Activated naive CD8-positive, alpha-beta T cell treated with anti-CD3 and anti-CD28 coated beads, Interleukin-2, amount 50 U/mL, for 24 hours (primary cell): ENCODE measurements around the gene RTP3.
"Not testable (repeated sequence)": the region's sequence is repeated elsewhere in the genome, so short reads cannot be mapped to it uniquely, and the experiment has no call there.

ENCODE experiments used
- ATAC-seq: fragments of 150-1000 bp; cut with Tn5 transposase; one replicate; pipeline ENCODE4 v1.10.0; 2021
- DNase-seq: peaks from one replicate; pipeline ENCODE4 v3.0.0; 2021
- H3K27ac Mint-ChIP-seq: one replicate; pipeline ENCODE4 v1.8.0; 2021; ENCODE audit warnings: mild to moderate bottlenecking, mixed read lengths
- H3K27me3 Mint-ChIP-seq: one replicate; pipeline ENCODE4 v1.8.0; 2021; ENCODE audit warnings: mixed read lengths
- H3K36me3 Mint-ChIP-seq: one replicate; pipeline ENCODE4 v1.8.0; 2021; ENCODE audit warnings: low read depth, mixed read lengths
- H3K4me1 Mint-ChIP-seq: one replicate; pipeline ENCODE4 v1.8.0; 2021; ENCODE audit warnings: mixed read lengths
- H3K4me3 Mint-ChIP-seq: one replicate; pipeline ENCODE4 v1.8.0; 2021; ENCODE audit warnings: mild to moderate bottlenecking, moderate library complexity, mixed read lengths
- H3K9me3 Mint-ChIP-seq: one replicate; pipeline ENCODE4 v1.8.0; 2021; ENCODE audit warnings: mixed read lengths

Gene RTP3

DNA sequence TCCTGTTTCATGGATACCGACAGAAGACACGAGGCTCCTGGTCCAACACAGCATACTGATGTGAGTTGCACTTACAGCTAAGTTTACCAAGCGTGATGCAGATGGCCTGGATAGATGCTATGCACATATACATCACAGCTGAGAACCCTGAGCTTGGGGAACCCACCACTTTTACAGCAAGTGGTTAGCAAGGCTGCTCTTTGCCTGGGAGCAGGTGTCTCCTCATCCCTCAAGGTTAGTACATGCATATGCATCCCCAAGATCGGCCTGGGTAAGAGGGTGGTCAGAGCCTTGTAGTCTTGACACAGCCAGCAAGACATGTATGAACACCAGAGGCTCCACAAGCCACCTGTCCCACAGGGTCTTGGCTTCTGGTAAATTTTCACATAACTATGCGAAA, 40.0 kb downstream of the RTP3 start:
- Mint-ChIP-seq H3K4me1 (peaks cover 58% of the 10 kb centered on the region), H3K27me3 (peaks cover 2% of the 10 kb centered on the region), H3K4me3 (peak overlapping the region; percentile 69), H3K27ac (peak overlapping the region; percentile 64), H3K9me3 (no peaks in the 10 kb centered on the region), H3K36me3 (no peaks in the 10 kb centered on the region)
- ATAC-seq = no peak
- no peak for DNase-seq

DNA sequence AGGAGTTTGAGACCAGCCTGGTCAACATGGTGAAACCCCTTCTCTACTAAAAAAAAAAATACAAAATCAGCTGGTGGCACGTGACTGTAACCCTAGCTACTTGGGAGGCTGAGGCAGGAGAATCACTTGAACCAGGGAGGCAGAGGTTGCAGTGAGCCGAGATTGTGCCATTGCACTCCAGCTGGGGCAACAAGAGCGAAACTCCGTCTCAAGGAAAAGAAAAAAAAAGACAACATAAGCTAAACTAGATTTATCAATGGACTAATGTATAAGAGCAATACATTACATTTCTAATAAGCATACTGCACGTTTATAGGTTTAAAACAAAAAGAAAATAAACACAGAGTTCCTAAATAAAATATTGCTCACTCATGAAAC, 40.6 kb downstream of the RTP3 start:
- not testable (repeated sequence) for ATAC-seq
- peak overlapping the region; percentile 75 for H3K27ac Mint-ChIP-seq

DNA sequence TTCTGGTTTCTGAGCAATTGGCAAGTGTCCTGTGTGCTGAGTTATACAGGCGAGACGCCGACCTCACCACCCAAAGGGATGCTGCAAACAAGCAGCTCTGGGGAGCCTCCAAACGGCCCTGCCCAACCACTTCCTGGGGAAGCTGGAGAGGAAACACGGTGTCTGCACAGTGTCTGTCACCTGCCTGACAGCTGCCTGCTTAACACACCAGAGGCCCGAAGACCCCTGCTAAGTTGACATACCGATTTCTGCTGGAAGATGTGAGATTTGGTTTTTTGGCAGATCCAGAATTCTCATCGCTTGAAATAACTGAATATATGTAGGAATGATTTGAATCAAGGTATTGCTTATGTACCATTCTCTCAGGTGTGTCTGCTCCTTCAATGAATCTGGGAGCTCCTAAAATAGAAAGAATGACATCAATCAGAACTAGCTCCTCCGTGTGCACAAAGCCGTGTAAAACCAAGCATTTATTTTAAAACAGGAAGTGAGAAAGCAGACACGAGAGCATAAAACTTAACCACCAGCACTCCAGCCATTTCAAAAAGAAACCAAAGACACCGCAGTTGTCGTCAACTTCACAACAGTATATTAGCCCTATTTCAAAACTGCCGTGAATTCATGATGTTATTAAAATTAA, 41.1 kb downstream of the RTP3 start:
- Mint-ChIP-seq H3K4me3 (peak overlapping the region; percentile 69), H3K4me1 (peaks cover 58% of the 10 kb centered on the region), H3K27me3 (peaks cover 2% of the 10 kb centered on the region), H3K27ac (peak overlapping the region; percentile 75), H3K36me3 (no peaks in the 10 kb centered on the region), H3K9me3 (no peaks in the 10 kb centered on the region)
- peak; percentile 73 for DNase-seq
- ATAC-seq = peak; percentile 89

More for the DNA sequence above, 40.6 kb downstream of the RTP3 start:
- Mint-ChIP-seq H3K4me3 (peak overlapping the region; percentile 69), H3K4me1 (peaks cover 58% of the 10 kb centered on the region)
- not testable (repeated sequence) for H3K9me3 Mint-ChIP-seq, H3K27me3 Mint-ChIP-seq, DNase-seq, H3K36me3 Mint-ChIP-seq

DNA sequence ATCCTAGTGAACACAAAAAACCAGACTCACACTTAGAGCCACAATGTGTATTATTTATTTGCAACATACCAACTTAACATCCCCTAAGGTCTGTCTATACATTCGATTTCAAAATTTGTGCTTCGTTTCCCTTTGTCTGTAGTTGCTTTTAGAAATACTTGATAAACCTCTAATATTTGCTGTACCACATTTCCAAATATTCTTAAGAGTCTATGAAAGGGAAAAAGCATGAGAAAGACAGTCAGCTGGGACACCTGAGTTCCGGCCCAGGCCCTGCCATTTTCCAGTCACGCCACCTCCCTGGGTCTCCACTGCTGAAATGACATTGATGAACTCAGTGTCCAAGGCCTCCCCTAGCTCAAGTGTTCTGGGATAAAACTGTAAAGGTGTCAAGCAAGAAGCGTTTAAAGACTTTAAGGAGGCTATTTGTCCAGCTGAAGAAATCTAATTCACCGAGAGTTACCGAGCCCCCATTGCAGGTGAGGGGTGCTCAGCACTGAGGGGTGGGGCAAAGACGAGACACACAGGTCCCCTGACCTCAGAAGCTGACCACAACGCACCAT, 41.7 kb downstream of the RTP3 start:
- Mint-ChIP-seq H3K4me3 (peak overlapping the region; percentile 69), H3K27me3 (peaks cover 2% of the 10 kb centered on the region), H3K9me3 (no peaks in the 10 kb centered on the region), H3K4me1 (peaks cover 58% of the 10 kb centered on the region), H3K36me3 (no peaks in the 10 kb centered on the region), H3K27ac (peak overlapping the region; percentile 75)
- ATAC-seq (no peak), DNase-seq (no peak)

DNA sequence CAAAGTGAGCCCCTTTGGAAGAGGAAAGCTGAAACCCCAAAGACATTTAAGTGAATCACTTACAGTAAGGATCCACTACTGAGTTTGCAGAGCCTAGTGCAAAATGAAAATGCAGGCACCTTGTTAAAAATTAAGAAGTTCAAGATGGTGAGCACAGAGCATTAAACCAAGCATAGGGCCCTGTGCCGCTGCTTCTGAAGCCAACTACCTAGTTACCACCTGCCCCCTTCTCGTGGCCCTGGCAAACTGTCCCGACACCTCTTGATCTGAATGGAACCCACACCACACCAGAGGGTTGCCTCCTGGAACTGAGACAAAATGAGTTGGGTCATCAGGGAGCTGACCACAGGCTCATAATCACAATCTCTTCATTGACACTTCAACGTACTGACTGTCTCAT, 42.8 kb downstream of the RTP3 start:
- no peak for DNase-seq
- Mint-ChIP-seq H3K4me3 (no peak overlapping the region), H3K27me3 (no peaks in the 10 kb centered on the region), H3K4me1 (peaks cover 58% of the 10 kb centered on the region), H3K27ac (no peak overlapping the region), H3K9me3 (no peaks in the 10 kb centered on the region), H3K36me3 (no peaks in the 10 kb centered on the region)
- ATAC-seq = no peak

DNA sequence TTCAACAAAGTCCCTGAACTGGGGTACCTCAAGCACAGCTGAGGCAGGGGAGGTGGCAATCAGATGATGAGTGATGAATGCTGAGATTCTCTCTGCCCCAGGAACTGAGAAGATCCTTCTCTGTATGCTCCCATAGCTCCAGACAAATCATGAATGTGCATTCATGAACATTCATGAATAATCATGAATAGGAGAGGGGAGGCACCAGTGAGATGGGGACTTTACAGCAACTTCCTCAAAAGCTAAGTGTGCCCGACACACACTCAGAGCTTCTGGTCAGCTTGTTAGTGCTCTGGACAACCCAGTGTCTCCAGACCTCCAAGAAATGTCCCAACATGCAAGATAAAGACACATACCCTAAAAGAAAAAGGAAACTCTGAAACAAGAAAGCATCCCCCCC, 44.1 kb downstream of the RTP3 start:
- Mint-ChIP-seq H3K27me3 (no peaks in the 10 kb centered on the region), H3K27ac (no peak overlapping the region)
- no peak for ATAC-seq

DNA sequence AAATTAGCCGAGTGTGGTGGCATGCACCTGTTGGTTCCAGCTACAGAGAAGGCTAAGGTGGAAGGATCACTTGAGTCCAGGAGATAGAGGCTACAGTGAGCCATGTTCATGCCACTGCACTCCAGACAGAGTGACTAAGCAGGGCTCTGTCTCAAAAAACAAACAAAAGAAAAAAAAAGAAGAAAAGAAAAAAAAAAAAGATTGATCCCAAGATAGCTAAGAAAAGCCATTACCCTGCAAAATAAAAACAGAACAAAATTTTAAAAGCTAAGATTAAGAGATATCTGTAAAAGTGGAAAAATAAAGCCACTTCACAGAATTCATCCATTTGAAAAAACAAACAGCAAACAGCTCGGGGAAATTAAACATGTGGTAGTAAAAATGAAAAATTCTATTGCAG, 44.6 kb downstream of the RTP3 start:
- Mint-ChIP-seq H3K27ac (no peak overlapping the region), H3K27me3 (no peaks in the 10 kb centered on the region), H3K9me3 (no peaks in the 10 kb centered on the region), H3K36me3 (no peaks in the 10 kb centered on the region), H3K4me1 (peaks cover 43% of the 10 kb centered on the region), H3K4me3 (no peak overlapping the region)
- DNase-seq (no peak), ATAC-seq (no peak)

More for the DNA sequence above, 44.1 kb downstream of the RTP3 start:
- Mint-ChIP-seq H3K9me3 (no peaks in the 10 kb centered on the region), H3K36me3 (no peaks in the 10 kb centered on the region), H3K4me3 (no peak overlapping the region), H3K4me1 (peaks cover 48% of the 10 kb centered on the region)
- no peak for DNase-seq

DNA sequence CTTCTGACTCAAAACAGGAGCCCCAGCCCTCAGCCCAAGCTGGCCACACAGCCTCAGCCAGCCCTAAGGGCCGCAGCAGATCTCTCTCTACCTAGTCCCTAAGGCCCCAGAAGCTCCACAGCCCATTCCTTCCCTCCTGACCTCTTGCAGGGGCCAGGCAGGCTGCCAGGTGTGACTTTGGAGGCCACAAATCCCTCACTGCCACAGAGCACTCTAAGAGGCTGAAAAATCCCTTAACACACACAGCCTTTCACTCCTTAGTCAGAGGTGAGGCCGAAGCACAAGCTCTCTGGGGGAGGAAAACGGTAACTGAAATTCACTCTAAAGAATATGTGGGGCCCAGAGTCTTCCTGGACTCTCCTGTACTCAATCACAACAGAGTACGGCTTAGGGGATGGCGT, 45.0 kb downstream of the RTP3 start:
- no peaks in the 10 kb centered on the region for H3K9me3 Mint-ChIP-seq
- DNase-seq (no peak), ATAC-seq (no peak)
- H3K27me3 Mint-ChIP-seq = no peaks in the 10 kb centered on the region
- H3K36me3 Mint-ChIP-seq = no peaks in the 10 kb centered on the region
- H3K4me1 Mint-ChIP-seq = peaks cover 38% of the 10 kb centered on the region
- no peak overlapping the region for H3K27ac Mint-ChIP-seq
- H3K4me3 Mint-ChIP-seq = no peak overlapping the region

DNA sequence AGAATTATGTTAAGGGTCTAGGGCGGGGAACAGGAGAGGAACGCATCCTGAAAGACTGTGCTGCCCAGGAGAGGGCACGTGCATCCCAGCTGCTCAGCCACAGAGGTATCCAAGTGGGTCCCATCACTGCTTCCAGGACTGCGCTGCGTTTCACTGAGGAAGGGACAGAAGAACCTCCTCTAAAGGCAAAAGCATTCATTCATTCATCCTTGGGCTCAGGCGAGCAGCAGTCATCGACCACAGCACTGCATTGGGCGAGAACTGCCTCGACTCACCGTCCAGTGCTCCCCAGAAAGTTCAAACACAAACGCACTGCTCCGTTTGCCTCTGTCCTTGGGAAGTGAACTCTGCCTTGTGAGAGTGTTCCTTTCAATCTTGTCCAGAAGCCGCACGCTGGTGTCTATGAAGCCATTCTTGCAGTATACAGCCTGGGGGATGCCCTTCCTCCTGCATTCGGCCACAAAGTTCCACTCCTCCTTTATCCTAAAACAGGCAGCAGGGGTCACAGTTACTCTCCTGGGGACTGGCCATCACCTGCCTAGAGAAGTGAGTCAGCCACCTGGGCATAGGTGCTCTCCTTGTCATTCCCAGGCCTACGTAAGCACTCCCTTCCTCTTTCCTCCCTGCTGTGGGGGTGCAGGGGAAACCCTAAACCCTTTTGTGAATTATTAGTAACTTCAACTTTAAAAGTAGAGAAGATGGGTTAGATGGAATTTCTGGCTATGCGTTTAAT, 47.2 kb downstream of the RTP3 start:
- Mint-ChIP-seq H3K27ac (no peak overlapping the region), H3K9me3 (no peaks in the 10 kb centered on the region), H3K27me3 (peaks cover 3% of the 10 kb centered on the region), H3K36me3 (no peaks in the 10 kb centered on the region), H3K4me1 (peaks cover 23% of the 10 kb centered on the region), H3K4me3 (no peak overlapping the region)
- DNase-seq = no peak
- ATAC-seq = no peak

DNA sequence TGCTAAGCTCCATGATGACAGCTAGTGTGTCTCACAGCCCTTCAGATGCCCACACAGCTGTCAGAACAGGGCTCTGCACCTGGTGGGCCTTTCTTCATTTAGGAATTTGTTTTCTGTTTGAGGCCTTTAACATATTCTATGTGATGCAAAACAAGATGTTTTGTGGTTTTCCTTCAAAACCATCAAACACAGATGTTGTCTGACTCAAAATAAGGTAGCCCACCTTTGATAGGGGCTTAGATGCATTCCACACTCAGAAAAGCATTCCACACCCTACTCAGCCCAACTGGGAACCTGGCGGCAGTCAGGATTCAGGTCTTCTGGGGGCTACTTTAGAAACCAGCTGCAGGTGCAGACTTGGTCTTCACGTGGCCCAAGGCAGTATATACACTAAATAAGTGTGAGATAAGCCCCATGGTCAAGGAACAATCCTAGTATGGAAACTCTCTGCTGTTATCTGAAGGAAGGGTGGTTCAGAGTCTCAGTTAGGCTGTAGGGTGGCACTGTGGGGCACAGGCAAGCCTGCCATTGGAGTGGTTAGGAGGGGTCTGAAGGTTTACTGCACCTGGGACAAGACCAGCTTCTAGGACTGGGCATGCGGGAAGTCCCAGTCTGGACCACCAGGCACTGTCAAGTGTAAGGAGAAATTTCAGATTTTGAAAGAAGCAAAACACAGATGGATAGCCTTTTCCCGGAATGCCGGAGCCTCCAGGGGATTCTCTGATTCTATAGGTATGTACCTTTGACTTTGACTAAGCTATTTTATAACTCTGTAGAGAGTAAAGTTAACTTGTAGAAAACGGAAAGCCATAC, 48.2 kb downstream of the RTP3 start:
- H3K4me1 Mint-ChIP-seq = peaks cover 18% of the 10 kb centered on the region
- no peaks in the 10 kb centered on the region for H3K9me3 Mint-ChIP-seq
- no peak overlapping the region for H3K4me3 Mint-ChIP-seq
- DNase-seq = no peak
- H3K36me3 Mint-ChIP-seq = no peaks in the 10 kb centered on the region
- ATAC-seq = no peak
- no peak overlapping the region for H3K27ac Mint-ChIP-seq
- peaks cover 3% of the 10 kb centered on the region for H3K27me3 Mint-ChIP-seq

DNA sequence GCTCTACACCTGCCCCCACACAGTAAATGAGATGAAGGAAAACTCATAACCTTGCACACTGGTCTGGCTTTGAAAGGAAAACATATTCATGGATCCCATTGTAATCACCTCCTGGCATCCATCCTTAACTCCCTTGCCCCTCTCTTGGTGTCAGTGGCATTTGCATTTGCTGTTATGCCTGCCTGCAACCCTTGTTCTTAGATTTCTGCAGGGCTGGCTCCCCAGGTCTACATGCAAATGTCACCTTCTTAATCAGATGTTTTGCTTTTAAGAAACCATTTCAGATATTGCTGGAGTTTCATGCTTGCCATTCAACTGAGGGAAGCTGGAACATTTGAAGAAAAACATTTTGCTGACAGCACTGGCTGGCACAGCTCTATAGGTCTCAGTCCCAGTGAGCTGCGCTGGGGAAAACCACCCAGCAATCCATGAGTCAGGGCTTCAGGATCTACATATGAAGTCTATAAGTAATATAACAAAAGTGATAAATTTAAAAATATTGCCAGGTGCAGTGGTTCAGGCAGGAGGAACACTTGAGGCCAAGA, 49.2 kb downstream of the RTP3 start:
- H3K27me3 Mint-ChIP-seq = peaks cover 3% of the 10 kb centered on the region
- DNase-seq = no peak
- ATAC-seq = no peak
- H3K27ac Mint-ChIP-seq = no peak overlapping the region
- no peak overlapping the region for H3K4me3 Mint-ChIP-seq
- peaks cover 16% of the 10 kb centered on the region for H3K4me1 Mint-ChIP-seq
- no peaks in the 10 kb centered on the region for H3K36me3 Mint-ChIP-seq
- no peaks in the 10 kb centered on the region for H3K9me3 Mint-ChIP-seq

DNA sequence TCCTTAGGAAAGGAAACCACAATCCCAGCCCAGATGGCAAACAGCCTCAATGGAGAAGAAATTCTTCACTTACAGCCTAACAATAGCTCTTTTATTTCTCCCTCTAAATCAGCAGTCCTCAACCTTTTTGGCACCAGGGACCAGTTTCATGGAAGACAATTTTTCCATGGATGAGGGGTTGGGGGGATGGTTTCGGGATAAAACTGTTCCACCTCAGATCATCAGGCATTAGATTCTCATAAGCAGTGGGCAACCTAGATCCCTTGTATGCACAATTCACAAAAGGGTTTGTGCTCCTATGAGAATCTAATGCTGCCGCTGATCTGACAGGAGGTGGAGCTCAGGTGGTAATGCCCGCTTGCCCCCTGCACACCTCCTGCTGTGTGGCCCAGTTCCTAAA, 50.8 kb downstream of the RTP3 start:
- not testable (repeated sequence) for H3K4me1 Mint-ChIP-seq, H3K36me3 Mint-ChIP-seq, H3K27me3 Mint-ChIP-seq, DNase-seq, H3K27ac Mint-ChIP-seq, H3K9me3 Mint-ChIP-seq, H3K4me3 Mint-ChIP-seq, ATAC-seq

DNA sequence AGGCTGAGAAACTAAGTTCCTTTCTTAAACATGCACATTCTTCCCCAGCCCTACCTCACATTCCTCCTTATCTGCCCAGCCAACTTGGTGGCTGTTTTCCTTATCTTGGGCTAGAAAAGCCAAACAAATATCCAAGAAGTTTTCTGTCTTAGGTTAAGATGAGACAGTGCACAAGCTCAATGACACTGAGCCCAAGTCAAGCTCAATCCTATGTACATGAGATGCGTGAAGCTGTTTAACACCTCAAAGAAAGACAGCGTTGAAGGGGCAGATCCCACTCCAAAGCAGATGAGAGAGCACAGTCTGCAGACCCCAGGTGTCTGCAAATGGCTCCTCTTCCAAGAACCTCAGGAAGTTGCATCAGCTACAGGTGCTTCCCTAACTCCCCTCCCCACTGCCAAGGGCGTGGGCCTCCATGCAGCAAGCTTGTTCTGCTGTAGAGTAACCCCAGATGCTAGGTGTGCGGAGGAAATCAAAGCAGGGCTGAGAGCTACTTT, 51.7 kb downstream of the RTP3 start:
- DNase-seq (no peak), ATAC-seq (no peak)
- peak overlapping the region; percentile 24 for H3K27ac Mint-ChIP-seq
- H3K9me3 Mint-ChIP-seq = no peaks in the 10 kb centered on the region
- peaks cover 9% of the 10 kb centered on the region for H3K4me1 Mint-ChIP-seq
- peaks cover 7% of the 10 kb centered on the region for H3K27me3 Mint-ChIP-seq
- H3K4me3 Mint-ChIP-seq = no peak overlapping the region
- H3K36me3 Mint-ChIP-seq = no peaks in the 10 kb centered on the region

DNA sequence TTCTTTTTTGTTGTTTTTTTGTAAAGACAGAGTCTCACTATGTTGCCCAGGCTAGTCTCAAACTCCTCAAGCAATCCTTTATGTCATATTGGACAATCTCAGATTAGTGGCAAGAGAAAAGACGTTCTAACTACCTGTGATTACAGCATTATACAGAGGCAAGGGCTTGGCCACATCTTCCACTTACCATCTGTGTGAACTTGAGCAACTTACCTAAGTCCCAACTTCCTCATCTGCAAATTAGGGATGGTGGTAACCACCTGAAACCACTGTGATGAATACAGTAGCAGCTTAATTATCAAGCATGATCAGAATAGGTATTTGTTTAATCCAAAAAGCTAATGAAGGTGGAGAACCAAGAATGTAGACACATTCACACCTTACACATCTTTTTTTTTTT, 52.2 kb downstream of the RTP3 start:
- H3K9me3 Mint-ChIP-seq = no peaks in the 10 kb centered on the region
- H3K4me3 Mint-ChIP-seq = no peak overlapping the region
- no peak for ATAC-seq
- H3K27ac Mint-ChIP-seq = no peak overlapping the region
- no peak for DNase-seq
- H3K4me1 Mint-ChIP-seq = peaks cover 9% of the 10 kb centered on the region
- no peaks in the 10 kb centered on the region for H3K36me3 Mint-ChIP-seq
- H3K27me3 Mint-ChIP-seq = peaks cover 7% of the 10 kb centered on the region
